ENCODE data around the gene RRP1.
"Not testable (repeated sequence)": the region's sequence is repeated elsewhere in the genome, so short reads cannot be mapped to it uniquely, and the experiment has no call there.

Gene RRP1

GRCh38 chr21:43835861-43836260, 46.5 kb downstream of the RRP1 start:
- DNase-seq (ENCODE audit: low read depth, low spot score), result no peak

GRCh38 chr21:43836616-43837015, 47.2 kb downstream of the RRP1 start:
- DNase-seq (ENCODE audit: low read depth, low spot score), result no peak

GRCh38 chr21:43840259-43840658, 50.9 kb downstream of the RRP1 start:
- DNase-seq (ENCODE audit: low read depth, low spot score), result no peak

GRCh38 chr21:43842742-43843141, 53.4 kb downstream of the RRP1 start:
- DNase-seq (ENCODE audit: low read depth, low spot score), result no peak

GRCh38 chr21:43844906-43845305, 55.5 kb downstream of the RRP1 start:
- DNase-seq (ENCODE audit: low read depth, low spot score), result not testable (repeated sequence)

GRCh38 chr21:43845386-43845785, 56.0 kb downstream of the RRP1 start:
- DNase-seq (ENCODE audit: low read depth, low spot score), result no peak

- DNase-seq (ENCODE audit: low read depth, low spot score), result no peak
Observed at GRCh38 chr21:43846430-43846829, 57.1 kb downstream of the RRP1 start.

- no peak for DNase-seq (ENCODE audit: low read depth, low spot score)
Observed at GRCh38 chr21:43847301-43847700, 57.9 kb downstream of the RRP1 start.

GRCh38 chr21:43848771-43849170, 59.4 kb downstream of the RRP1 start:
- DNase-seq (ENCODE audit: low read depth, low spot score), result no peak

- DNase-seq (ENCODE audit: low read depth, low spot score), result no peak
Observed at GRCh38 chr21:43849532-43850299, 60.3 kb downstream of the RRP1 start.

- DNase-seq (ENCODE audit: low read depth, low spot score), result no peak
Observed at GRCh38 chr21:43850728-43851295, 61.4 kb downstream of the RRP1 start.

GRCh38 chr21:43851593-43851992, 62.2 kb downstream of the RRP1 start:
- DNase-seq (ENCODE audit: low read depth, low spot score), result no peak

GRCh38 chr21:43853851-43854772, 64.7 kb downstream of the RRP1 start:
- DNase-seq (ENCODE audit: low read depth, low spot score), result no peak
